Mesothelial cell of epicardium (in vitro differentiated cells): Measurements from ENCODE around the gene DMWD. TPM values are rescaled to one million over a fixed set of nuclear protein-coding genes. Genes with fewer than 3 reads are reported as not detected.

Experiments used
- DNase-seq, 2 experiments: peaks; one replicate each; pipeline ENCODE4 v3.0.0; 2021; ENCODE audit warnings: low spot score in 2 of 2; ENCODE audit not compliant: unreplicated experiment in 2 of 2
- H3K27ac Mint-ChIP-seq: 2 replicates; pipeline ENCODE4 v1.8.0; 2021; ENCODE audit warnings: mixed read lengths
- H3K27me3 Mint-ChIP-seq: 2 replicates; pipeline ENCODE4 v1.8.0; 2021; ENCODE audit warnings: low read depth, mixed read lengths
- H3K36me3 Mint-ChIP-seq: 2 replicates; pipeline ENCODE4 v1.8.0; 2021; ENCODE audit warnings: mixed read lengths
- H3K4me1 Mint-ChIP-seq: 2 replicates; pipeline ENCODE4 v1.8.0; 2021; ENCODE audit warnings: mixed read lengths
- H3K4me3 Mint-ChIP-seq: 2 replicates; pipeline ENCODE4 v1.8.0; 2021; ENCODE audit warnings: mild to moderate bottlenecking, moderate library complexity, mixed read lengths
- H3K9me3 Mint-ChIP-seq: 2 replicates; pipeline ENCODE4 v1.8.0; 2021; ENCODE audit warnings: mixed read lengths
- total RNA-seq: library from RNA; stranded (reverse); gene quantifications from 3 replicates; pipeline ENCODE4 v1.2.1, GENCODE V29; 2021
- TF ChIP-seq, protein P1 (sequence below): fragments of 200-600 bp; sonication (generic); IDR thresholded peaks from one replicate; pipeline ENCODE4 v1.5.0; 2021; ENCODE audit warnings: antibody characterized with exemption; ENCODE audit not compliant: unreplicated experiment

DMWD gene
- total RNA-seq, 1 donor from 2014 or later, result 120 TPM

DNA sequence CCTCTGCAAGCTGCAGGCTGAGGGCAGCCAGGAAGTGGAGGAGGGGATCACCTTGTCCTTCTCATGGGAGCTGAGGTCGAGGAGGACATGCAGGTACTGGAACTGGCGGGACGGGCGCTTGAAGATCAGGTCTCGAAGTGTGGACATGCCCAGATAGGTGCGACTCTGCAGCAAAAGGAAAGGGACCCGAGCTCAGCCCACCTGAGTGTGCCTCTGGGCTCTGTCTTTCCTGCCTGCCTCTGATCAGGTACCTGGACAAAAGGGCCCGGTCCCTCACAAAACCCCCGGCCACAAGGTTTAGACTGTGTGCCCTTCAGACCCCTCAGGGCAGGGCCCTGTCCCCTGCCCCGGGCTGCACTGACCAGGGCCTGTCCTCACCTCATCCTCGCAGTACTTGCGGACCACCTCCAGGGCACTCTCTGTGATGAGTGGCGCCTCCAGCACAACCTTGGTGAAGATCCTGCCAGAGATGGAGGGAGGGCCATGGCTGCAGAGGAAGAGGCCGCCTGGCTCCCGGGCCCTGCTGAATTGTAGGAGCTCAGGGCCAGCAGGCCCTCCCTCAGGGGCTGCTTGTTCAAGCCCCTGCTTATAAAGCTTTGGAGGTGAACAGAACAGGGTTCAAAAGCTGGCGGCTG is 34.9 kb upstream of the DMWD start:
- Mint-ChIP-seq H3K9me3 (no peaks in the 10 kb centered on the region), H3K4me1 (no peaks in the 10 kb centered on the region), H3K4me3 (no peak overlapping the region), H3K27me3 (no peaks in the 10 kb centered on the region), H3K27ac (no peak overlapping the region), H3K36me3 (peaks cover 29% of the 10 kb centered on the region)
- TF ChIP-seq, protein P1, sequence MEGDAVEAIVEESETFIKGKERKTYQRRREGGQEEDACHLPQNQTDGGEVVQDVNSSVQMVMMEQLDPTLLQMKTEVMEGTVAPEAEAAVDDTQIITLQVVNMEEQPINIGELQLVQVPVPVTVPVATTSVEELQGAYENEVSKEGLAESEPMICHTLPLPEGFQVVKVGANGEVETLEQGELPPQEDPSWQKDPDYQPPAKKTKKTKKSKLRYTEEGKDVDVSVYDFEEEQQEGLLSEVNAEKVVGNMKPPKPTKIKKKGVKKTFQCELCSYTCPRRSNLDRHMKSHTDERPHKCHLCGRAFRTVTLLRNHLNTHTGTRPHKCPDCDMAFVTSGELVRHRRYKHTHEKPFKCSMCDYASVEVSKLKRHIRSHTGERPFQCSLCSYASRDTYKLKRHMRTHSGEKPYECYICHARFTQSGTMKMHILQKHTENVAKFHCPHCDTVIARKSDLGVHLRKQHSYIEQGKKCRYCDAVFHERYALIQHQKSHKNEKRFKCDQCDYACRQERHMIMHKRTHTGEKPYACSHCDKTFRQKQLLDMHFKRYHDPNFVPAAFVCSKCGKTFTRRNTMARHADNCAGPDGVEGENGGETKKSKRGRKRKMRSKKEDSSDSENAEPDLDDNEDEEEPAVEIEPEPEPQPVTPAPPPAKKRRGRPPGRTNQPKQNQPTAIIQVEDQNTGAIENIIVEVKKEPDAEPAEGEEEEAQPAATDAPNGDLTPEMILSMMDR, result no peak
- DNase-seq, result no peak

DNA sequence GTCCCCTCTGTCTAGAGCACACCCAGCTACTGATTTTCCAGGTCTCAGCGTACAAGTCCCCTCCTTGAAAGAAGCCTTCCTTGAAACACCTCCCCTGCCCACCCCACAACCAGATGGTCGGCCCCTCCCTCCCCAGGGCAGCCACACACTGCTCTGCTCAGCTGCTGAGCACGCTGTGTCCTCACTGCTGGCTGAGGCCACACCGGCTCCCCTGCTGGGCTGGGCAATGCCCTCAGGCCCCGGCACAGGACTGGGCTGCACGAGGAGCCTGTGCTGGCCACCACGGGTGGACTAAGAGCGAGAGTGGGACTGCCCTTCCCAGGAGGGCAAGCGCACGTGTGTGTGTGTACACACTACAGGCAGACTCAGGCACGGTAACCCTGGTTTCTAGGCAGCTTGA is 34.3 kb upstream of the DMWD start:
- H3K4me1 Mint-ChIP-seq, result no peaks in the 10 kb centered on the region
- H3K27me3 Mint-ChIP-seq, result no peaks in the 10 kb centered on the region
- no peak overlapping the region for H3K27ac Mint-ChIP-seq
- H3K9me3 Mint-ChIP-seq, result no peaks in the 10 kb centered on the region
- no peak for DNase-seq
- H3K4me3 Mint-ChIP-seq, result no peak overlapping the region
- TF ChIP-seq, protein P1, result no peak
- H3K36me3 Mint-ChIP-seq, result peaks cover 26% of the 10 kb centered on the region

DNA sequence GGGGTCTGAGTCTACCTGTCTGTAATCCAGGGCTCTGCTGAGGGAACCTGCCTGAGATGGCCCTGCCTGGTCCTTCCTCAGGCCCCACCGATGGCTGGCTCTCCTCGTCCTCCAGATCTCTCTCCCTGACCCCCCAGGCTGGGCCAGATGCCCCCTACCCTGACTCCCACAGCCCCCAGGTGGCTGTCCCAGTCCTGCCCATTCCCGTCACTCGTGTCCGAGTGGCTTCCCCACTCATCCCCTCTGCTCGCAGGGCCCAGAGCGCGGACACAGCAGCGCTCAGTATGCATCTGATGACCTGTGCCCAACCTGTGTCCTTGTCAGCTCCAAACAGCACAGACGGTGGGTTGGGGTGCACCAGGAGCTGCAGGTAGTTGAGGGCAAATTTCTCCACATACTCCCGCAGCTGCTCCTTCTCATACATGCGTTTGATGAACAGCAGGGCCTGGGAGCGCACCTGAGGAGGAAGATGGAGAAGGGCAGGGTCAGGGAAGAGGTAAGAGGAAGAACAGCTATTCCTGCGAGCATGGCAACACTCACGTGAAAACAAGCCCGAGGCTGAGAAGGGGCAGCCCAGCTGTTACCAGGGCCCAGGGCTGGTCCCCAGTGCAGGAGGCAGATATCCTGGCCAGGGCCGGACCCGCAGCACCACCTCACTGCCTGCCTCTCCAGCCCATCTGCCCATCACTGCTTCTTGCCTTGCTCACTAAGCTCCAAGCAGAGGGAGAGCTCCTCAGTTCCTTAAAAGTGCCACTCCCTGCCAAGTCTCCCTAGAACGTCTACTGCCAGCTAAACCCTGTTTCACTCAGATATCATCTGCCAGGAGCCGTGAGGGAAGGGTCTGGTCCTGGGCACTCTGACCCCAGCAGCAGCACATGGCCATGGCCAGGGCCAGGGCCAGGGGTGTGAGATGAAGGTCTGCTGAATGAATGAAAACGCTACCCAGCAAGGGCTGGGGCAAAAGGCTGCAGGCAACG is 33.6 kb upstream of the DMWD start:
- TF ChIP-seq, protein P1, result no peak
- no peak for DNase-seq
- no peaks in the 10 kb centered on the region for H3K9me3 Mint-ChIP-seq
- H3K27me3 Mint-ChIP-seq, result no peaks in the 10 kb centered on the region
- H3K27ac Mint-ChIP-seq, result no peak overlapping the region
- no peaks in the 10 kb centered on the region for H3K4me1 Mint-ChIP-seq
- H3K4me3 Mint-ChIP-seq, result no peak overlapping the region
- peaks cover 26% of the 10 kb centered on the region for H3K36me3 Mint-ChIP-seq

DNA sequence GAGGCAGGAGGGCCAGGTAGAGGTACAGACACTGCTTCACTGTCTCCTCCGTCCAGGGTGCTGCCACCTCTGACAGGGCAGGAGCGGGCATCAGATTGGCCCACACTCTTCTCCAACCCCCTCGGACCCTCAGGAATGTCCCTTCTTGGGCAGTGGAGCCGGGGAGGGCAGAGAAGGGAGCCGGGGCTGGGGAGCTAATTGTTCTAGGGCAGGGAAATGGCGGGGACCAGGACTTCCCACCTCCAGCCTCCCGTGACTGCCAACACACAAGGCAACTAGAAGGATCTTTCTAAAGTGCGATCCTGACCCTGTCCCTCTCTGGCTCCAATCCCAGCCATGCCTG is 32.6 kb upstream of the DMWD start:
- H3K27me3 Mint-ChIP-seq, result no peaks in the 10 kb centered on the region
- TF ChIP-seq, protein P1, result no peak
- H3K4me3 Mint-ChIP-seq, result no peak overlapping the region
- DNase-seq, result no peak
- H3K4me1 Mint-ChIP-seq, result no peaks in the 10 kb centered on the region
- H3K9me3 Mint-ChIP-seq, result no peaks in the 10 kb centered on the region
- H3K36me3 Mint-ChIP-seq, result peaks cover 26% of the 10 kb centered on the region
- no peak overlapping the region for H3K27ac Mint-ChIP-seq

DNA sequence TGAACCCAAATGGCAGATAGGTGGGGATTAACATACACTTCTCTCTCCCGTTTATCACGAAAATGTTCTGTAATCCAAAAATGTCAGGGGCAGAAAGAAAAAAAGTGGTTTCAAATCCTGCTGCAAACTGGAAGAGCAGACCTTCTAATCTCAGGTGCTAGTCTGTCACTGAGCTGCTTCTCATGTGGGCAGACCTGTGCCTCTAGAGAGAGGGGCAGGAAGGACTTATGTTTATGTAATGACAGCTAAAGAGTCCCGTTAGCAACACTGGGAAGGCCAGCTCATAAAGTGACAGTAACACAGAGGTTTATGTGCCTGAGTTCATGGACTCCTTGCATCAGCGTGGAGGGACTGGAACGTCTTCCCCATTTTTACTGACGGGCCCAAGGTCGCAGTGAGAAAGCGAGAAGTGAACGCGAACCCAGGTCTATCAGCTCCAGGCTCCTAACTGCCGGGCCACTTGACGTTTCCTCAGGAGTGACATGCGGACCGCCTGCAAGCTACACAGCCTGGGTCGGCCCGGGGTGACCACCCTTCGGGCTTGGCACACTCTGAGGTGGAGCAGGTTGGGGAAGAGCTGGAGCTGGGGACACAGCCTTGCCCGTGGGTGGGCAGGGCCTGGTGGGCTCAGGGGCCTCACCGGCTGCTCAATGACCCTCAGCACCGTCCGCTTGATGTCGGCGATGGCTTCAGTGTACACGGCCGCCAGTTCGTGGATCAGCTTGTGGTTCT is 32.1 kb upstream of the DMWD start:
- TF ChIP-seq, protein P1, result no peak
- Mint-ChIP-seq H3K9me3 (no peaks in the 10 kb centered on the region), H3K27me3 (no peaks in the 10 kb centered on the region), H3K36me3 (peaks cover 27% of the 10 kb centered on the region), H3K27ac (peak overlapping the region; percentile 1), H3K4me3 (no peak overlapping the region), H3K4me1 (no peaks in the 10 kb centered on the region)
- DNase-seq, result no peak
